OCI-LY7 (cell line): ENCODE data around the gene GNL2. TPM values are rescaled to one million over a fixed set of nuclear protein-coding genes. Genes with fewer than 3 reads are reported as not detected.

Source experiments
- BruUV-seq: library from RNA; stranded (reverse); fragments of 400-500 nt; replicated peaks from 2 replicates; lab custom pipeline; 2021; lab: Mats Ljungman, UMichigan
- CTCF ChIA-PET: fragments of 300-600 bp; sonication (Branson Sonifier 250); formaldehyde crosslinking; loops from one replicate; lab custom pipeline; 2022; ENCODE audit warnings: antibody characterized with exemption; ENCODE audit not compliant: unreplicated experiment; lab: Charles Lee
- POLR2A ChIA-PET: fragments of 300-600 bp; sonication (Branson Sonifier 250); formaldehyde crosslinking; loops from one replicate; lab custom pipeline; 2022; ENCODE audit warnings: antibody characterized with exemption; lab: Charles Lee
- DNase-seq: peaks from one replicate; pipeline ENCODE4 v3.0.0-alpha.2; 2015; ENCODE audit warnings: low spot score
- H2AFZ ChIP-seq: fragments of 200-600 bp; sonication (generic), shearing (Covaris generic); 2 replicates; pipeline ENCODE4 v1.6.1; 2014; ENCODE audit warnings: mild to moderate bottlenecking, antibody characterized with exemption, low read length, moderate library complexity
- H3K27ac ChIP-seq: fragments of 200-600 bp; sonication (generic); 2 replicates; pipeline ENCODE4 v1.5.1; 2014; ENCODE audit warnings: mixed run types, low read depth, mild to moderate bottlenecking, moderate library complexity, low read length, inconsistent platforms; ENCODE audit not compliant: poor library complexity, severe bottlenecking
- H3K36me3 ChIP-seq: fragments of 200-600 bp; sonication (generic); 2 replicates; pipeline ENCODE4 v1.6.1; 2014; ENCODE audit warnings: mild to moderate bottlenecking, antibody characterized with exemption, low read length, moderate library complexity, mixed read lengths; ENCODE audit not compliant: insufficient read depth
- H3K4me1 ChIP-seq: fragments of 200-600 bp; sonication (generic); 2 replicates; pipeline ENCODE4 v1.5.1; 2014; ENCODE audit warnings: mild to moderate bottlenecking, low read length; ENCODE audit not compliant: insufficient read depth, poor library complexity, severe bottlenecking
- H3K4me2 ChIP-seq: fragments of 200-600 bp; sonication (generic); 2 replicates; pipeline ENCODE4 v1.6.1; 2014; ENCODE audit warnings: mild to moderate bottlenecking, low read length
- H3K4me3 ChIP-seq: fragments of 200-600 bp; sonication (generic); 2 replicates; pipeline ENCODE4 v1.5.1; 2014; ENCODE audit warnings: mild to moderate bottlenecking, low read depth, low read length; ENCODE audit not compliant: poor library complexity, severe bottlenecking
- H3K79me2 ChIP-seq: fragments of 200-600 bp; sonication (generic); 2 replicates; pipeline ENCODE4 v1.6.1; 2016; ENCODE audit warnings: low read depth, mild to moderate bottlenecking, low read length, moderate library complexity, mixed read lengths; ENCODE audit not compliant: insufficient read depth
- H3K9me2 ChIP-seq: fragments of 200-600 bp; sonication (generic); 2 replicates; pipeline ENCODE4 v1.6.1; 2016; ENCODE audit warnings: mild to moderate bottlenecking, low read length, mixed read lengths; ENCODE audit not compliant: insufficient read depth
- H3K9me3 ChIP-seq: fragments of 200-600 bp; sonication (generic); 2 replicates; pipeline ENCODE4 v1.6.1; 2014; ENCODE audit warnings: mild to moderate bottlenecking, mixed run types, low read length, mixed read lengths
- H4K20me1 ChIP-seq: fragments of 200-600 bp; sonication (generic); 2 replicates; pipeline ENCODE4 v1.6.1; 2014; ENCODE audit warnings: mild to moderate bottlenecking, antibody characterized with exemption, low read length, moderate library complexity, mixed read lengths; ENCODE audit not compliant: insufficient read depth
- EZH2phosphoT487 ChIP-seq: fragments of 200-600 bp; sonication (generic); IDR thresholded peaks from 2 replicates; pipeline ENCODE4 v1.6.1; 2018; ENCODE audit warnings: low read depth, borderline replicate concordance, mild to moderate bottlenecking, mixed run types, antibody characterized with exemption, low read length, moderate library complexity, mixed read lengths
- intact Hi-C: fragments of 100-400 bp; cut with micrococcal nuclease; formaldehyde crosslinking; loops from one replicate; pipeline ENCODE4 v1.10.0; 2022; ENCODE audit not compliant: unreplicated experiment
- total RNA-seq, 2 experiments: library from RNA; depleted of rRNA in 1 of 2; stranded (reverse); fragments of >200 nt in 1 of 2; shearing (Covaris generic) in 1 of 2; gene quantifications; 2 replicates each; pipeline ENCODE4 v1.2.3, GENCODE V29; 2014 to 2022
- TF ChIP-seq, protein P1 (sequence below): fragments of 200-600 bp; sonication (generic); conservative IDR thresholded peaks from 2 replicates; pipeline ENCODE4 v1.5.1; 2014; ENCODE audit warnings: mild to moderate bottlenecking, antibody characterized with exemption, low read length, moderate library complexity, mixed read lengths

Gene GNL2
- total RNA-seq, 2 experiments from 2014 or later: 66.8 to 107 TPM

DNA sequence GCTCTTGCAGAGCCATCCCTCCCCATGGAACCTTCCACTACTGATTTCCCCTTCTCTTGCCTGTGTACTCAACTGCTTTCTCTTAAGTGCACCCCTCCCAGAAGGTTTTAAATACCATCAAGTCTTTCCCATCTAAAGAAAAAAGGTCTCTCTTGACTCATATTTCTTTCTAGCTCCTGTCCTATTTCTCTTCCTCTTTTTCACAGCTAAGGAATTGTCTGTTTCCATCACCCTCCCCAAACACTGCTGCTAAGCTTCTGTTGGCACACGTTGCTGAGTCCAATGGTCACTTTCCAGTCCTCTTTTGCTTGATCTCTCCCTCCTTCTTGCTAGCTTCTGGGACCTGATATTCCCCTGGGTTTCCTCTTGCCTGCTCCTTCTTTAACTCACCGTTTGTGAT is 13.3 kb upstream of the GNL2 start:
- ChIA-PET CTCF (interaction anchor here (0.5 to 1.2 kb wide), 2 partner anchors 10 to 1126 kb away, joined by 3 read pairs; no protein-coding TSS in a partner anchor), POLR2A (interaction anchor here (0.6 to 1.3 kb wide), 3 partner anchors 9 to 13 kb away, joined by 3 to 6 read pairs (median 3); partner anchors contain the start of gene GNL2)
- no peaks in the 10 kb centered on the region for H4K20me1 ChIP-seq
- H3K27ac ChIP-seq: no peak overlapping the region
- H2AFZ ChIP-seq: no peak overlapping the region
- intact Hi-C loops: no loop called here
- H3K4me2 ChIP-seq: no peak overlapping the region
- no peaks in the 10 kb centered on the region for H3K79me2 ChIP-seq
- no peak for DNase-seq
- no peaks in the 10 kb centered on the region for H3K9me2 ChIP-seq
- TF ChIP-seq EZH2phosphoT487: no peak
- TF ChIP-seq, protein P1, sequence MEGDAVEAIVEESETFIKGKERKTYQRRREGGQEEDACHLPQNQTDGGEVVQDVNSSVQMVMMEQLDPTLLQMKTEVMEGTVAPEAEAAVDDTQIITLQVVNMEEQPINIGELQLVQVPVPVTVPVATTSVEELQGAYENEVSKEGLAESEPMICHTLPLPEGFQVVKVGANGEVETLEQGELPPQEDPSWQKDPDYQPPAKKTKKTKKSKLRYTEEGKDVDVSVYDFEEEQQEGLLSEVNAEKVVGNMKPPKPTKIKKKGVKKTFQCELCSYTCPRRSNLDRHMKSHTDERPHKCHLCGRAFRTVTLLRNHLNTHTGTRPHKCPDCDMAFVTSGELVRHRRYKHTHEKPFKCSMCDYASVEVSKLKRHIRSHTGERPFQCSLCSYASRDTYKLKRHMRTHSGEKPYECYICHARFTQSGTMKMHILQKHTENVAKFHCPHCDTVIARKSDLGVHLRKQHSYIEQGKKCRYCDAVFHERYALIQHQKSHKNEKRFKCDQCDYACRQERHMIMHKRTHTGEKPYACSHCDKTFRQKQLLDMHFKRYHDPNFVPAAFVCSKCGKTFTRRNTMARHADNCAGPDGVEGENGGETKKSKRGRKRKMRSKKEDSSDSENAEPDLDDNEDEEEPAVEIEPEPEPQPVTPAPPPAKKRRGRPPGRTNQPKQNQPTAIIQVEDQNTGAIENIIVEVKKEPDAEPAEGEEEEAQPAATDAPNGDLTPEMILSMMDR: no peak
- H3K4me3 ChIP-seq: no peak overlapping the region
- H3K4me1 ChIP-seq: peaks cover 8% of the 10 kb centered on the region
- no peaks in the 10 kb centered on the region for H3K36me3 ChIP-seq
- no peaks in the 10 kb centered on the region for H3K9me3 ChIP-seq
- BruUV-seq: no TSS peak

DNA sequence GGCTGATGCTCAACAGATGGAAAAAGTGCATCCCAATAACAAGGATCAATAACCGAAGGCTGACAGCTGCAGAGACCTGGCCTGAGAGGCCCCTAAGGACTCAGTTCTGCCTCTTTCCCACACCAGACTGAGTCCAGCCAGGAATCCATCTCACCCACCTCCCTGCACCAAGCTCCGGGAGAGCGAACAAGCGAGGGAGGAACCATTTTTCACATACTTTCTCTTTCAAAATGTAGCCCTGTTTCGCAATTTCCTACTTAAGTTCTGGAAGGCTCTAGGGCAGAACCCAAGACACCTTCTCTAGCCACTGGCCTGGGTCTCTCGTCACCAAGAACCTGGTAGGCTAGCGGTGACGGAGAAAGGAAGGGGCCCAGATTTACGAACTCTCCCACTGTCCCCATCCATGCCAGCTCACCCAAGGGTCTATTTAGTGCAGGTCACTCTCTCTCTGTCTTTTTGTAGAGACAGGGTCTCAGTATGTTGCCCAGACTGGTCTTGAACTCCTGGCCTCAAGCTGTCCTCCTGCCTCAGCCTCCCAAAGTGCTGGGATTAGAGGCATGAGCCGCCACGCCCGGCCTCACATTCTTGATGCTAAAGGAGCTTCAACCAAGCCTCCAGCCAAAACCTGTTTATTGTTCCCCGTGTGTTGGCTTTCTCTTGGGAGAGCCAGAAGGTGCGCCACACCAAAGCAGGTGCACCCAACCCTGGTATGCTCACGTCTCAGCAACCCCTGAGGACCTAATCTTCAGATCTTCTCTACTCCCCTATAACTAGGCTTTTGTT is 10.9 kb upstream of the GNL2 start:
- Histone ChIP-seq H3K27ac (no peak overlapping the region), H3K4me1 (peaks cover 11% of the 10 kb centered on the region), H3K4me2 (no peak overlapping the region), H3K79me2 (no peaks in the 10 kb centered on the region), H3K9me3 (no peaks in the 10 kb centered on the region), H3K4me3 (no peak overlapping the region), H3K36me3 (no peaks in the 10 kb centered on the region), H3K9me2 (no peaks in the 10 kb centered on the region), H2AFZ (no peak overlapping the region), H4K20me1 (no peaks in the 10 kb centered on the region)
- intact Hi-C loops: no loop called here
- ChIA-PET POLR2A (interaction anchor here (0.6 to 1.6 kb wide), 2 partner anchors 8 to 11 kb away, joined by 4 to 6 read pairs; partner anchors contain the start of gene GNL2), CTCF (interaction anchor here (1.1 kb wide), 2 partner anchors 60 to 75 kb away, joined by 3 to 4 read pairs; no protein-coding TSS in a partner anchor)
- TF ChIP-seq EZH2phosphoT487: no peak
- TF ChIP-seq, protein P1: no peak
- no peak for DNase-seq
- no TSS peak for BruUV-seq
